GF-D8 (cell line): ENCODE results near the gene MRPS26.
A peak's percentile ranks its signal among the peaks of the same experiment; 100 is the strongest.
"Not testable (repeated sequence)": the region's sequence is repeated elsewhere in the genome, so short reads cannot be mapped to it uniquely, and the experiment has no call there.

Experiments
- DNase-seq: peaks from one replicate; lab custom pipeline; 2025; lab: John Stamatoyannopoulos, UW

MRPS26 gene

GRCh38 chr20:3074812-3075211 is 29.0 kb downstream of the MRPS26 start:
- DNase-seq, result no peak

GRCh38 chr20:3075315-3075714 is 29.5 kb downstream of the MRPS26 start:
- DNase-seq, result not testable (repeated sequence)

DNA sequence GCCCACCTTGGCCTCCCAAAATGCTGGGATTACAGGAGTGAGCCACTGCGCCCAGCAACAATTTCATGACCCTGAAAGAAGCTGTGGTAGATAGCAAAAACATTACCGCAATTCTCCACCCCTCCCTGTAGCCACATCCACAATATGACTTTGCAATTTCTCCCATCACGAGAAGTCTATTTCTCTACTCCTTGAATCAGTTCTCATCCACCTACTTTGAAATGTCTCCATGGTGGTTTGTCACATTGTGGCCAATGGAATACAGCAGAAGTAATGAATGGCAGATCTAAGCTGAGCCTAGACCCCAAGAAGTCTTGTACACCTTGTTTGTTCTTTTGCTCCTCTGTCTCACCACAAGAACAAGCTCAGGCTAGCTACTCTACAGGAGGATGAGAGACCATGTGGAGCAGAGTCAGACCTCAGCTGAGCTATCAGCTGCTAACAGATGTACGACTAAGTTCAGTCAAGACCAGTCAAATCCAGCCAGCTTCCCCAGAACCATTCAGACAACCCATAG is 31.8 kb downstream of the MRPS26 start:
- peak; percentile 55 for DNase-seq

- DNase-seq, result no peak
Measured at GRCh38 chr20:3080939-3081388, 35.1 kb downstream of the MRPS26 start.

DNA sequence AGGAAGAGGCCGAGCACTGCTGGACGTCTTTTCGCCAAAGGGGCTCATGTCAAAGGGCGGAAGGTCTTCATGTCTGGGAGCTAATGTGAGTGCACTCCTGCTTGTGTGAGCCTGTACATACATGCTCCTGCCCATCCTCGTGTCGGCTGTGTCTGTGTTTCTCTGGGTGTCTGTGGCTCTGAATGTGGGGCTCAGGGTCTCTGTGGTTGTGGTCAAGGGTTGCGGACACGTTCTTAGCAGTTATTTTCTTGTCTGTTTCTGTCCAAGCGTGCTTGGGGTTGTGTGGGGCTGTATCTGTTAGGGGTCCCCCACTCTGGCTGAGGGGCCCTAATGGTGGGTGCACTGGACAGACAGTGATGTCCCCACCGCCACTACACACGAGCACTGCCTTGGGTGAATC is 35.8 kb downstream of the MRPS26 start:
- DNase-seq, result no peak

- no peak for DNase-seq
Measured at GRCh38 chr20:3082306-3082951, 36.6 kb downstream of the MRPS26 start.

DNA sequence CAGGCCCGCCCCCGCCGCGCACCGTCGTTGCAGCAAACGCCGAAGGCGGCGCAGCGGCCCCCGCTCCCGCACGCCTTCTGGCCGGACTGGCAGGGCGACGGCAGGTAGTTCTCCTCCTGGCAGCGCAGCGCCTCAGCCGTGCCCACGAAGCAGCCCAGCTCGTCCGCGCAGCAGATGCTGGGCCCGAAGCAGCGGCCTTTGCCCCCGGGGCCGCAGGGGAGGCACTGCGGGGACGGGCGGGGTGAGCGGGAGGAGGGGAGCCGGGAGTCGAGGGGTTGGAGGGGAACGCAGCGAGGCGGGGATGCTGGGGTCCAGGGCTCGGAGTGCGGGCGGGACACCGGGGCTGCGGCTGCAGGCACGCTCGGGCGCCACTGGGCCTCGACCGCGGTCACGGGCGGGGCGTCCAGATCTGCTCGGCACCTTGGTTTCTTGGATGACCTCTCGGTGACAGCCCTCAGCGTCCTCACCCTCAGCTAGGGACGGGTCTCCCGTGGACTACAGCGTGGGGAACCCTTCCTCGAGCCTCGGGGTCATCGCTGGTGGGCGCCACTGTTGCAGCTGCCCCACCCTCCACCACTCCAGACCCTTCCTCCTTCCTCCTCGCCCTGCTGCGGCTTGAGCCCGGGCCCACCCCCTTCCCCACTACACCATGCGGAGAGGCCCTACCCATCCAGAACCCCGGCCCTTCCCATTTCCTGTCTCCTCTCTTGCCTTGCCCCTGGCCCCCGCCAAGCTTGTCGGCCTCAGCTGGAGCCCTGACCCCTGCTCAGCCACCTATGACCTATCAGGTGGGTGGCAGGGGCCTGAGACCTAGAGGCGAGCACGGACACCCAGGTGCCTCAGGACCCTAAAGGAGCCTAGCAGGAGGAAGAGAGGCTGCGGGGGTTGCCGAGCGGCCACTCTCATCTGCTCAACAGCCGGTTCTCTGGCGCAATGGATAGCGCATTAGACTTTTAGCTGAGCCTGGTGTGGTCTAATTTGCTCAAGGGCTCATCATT is 37.4 kb downstream of the MRPS26 start:
- no peak for DNase-seq

GRCh38 chr20:3084283-3084985 is 38.6 kb downstream of the MRPS26 start, which contains the start of gene AVP:
AVP (minus strand) TSS chr20:3084724; CDS start chr20:3084674, 50 bp downstream.
- DNase-seq, result no peak

DNA sequence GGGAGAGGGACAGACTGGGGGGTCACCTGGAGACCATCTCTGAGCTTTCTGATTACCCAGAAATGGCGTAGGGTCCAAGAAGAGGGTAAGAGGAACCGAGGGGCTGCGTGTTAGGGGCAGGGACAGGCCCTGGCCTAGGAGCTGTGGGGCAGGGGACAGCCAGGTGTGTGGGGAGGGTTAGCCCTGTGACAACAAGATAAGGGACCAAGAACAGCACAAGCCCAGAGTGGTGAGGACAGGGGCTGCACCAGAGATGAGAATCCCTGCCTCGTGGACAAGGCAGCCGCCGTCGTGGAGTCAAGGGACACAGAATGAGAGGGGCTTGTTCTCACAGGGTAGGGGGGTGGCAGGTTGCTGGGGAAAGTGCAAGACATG is 39.1 kb downstream of the MRPS26 start:
- DNase-seq, result no peak

- no peak for DNase-seq
Measured at GRCh38 chr20:3085571-3086072, 39.8 kb downstream of the MRPS26 start.

DNA sequence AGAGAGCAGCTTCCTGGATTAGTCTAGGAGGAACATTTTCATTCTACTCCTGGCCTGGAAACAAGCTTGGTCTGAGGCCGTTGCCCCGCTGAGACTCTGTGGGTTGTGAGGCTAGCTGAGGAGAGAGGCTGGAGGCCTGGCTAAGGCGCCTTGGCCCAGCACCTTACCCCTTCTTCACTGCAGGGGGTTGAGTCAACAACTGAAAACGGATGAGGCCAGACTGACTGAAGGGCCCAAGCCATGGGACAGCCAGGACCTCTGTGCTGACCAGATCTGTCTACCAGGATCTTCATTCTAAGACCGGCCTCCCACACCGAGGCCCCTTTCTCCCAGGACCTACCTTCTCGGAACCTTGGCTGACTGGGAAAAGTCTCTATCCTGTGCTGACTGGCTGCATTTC is 42.2 kb downstream of the MRPS26 start:
- no peak for DNase-seq

- peak; percentile 95 for DNase-seq
Measured at GRCh38 chr20:3090565-3090964, 44.7 kb downstream of the MRPS26 start.

DNA sequence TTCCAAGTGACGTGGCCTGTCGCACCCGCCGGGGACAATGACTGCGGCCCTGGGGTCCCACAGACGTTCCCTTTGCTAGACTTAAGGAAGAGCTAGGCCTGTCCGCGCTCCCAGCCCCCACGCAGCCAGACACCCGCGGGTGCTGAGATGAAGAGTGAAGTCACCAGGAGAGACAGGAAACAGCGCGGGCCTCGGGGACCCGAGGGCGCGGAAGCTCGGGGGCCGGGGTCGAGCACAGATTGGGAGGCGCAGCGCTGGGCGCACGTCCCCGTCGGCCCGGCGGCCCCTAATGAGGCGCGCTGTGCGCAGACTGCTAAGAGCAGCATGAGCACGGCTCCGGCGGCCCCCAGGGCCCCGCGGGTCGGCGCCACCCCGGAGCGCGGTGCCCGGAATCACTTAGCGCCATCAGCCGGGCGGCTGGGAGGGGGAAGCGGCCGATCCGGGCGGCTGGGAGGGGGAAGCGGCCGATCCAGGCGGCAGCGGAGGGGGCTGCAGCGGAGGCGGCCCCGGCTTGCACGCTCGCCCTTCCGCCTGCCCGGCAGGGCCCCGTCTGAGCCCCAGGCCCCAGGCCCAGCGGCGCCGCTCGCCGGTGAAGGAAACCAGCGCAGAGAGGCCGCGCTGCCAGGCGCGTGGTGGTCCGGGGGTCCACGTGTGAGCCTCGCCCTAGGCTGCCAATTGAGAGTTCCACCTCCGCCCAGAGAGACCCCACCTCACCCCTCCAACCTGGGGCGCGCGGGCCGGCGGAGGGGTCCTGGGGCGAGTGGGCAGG is 46.9 kb downstream of the MRPS26 start:
- DNase-seq, result no peak

- peak; percentile 99 for DNase-seq
Measured at GRCh38 chr20:3093861-3094361, 48.1 kb downstream of the MRPS26 start.

- DNase-seq, result no peak
Measured at GRCh38 chr20:3094848-3095629, 49.2 kb downstream of the MRPS26 start.
